Measurements from ENCODE around the gene TNFRSF25.

DNA sequence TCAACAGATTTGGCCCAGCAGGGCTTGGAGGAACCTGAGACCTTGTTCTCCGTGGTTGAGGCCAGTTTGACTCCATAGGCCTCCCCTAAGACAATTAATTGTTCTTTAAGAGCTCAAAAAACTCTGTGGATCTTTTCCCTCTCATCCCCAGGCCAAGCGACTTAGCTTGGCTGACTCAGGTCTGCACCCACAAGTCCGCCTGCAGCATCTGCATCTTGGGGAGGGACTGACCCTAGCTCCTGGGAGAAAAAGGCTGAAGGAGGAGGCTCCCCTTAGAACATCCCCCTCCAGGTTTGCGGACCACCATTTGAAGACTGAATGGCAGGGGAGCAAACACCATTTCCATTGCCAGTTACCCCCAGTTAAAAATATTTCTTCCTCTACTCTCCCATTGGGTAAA is 44.7 kb downstream of the TNFRSF25 start:
- TF ChIP-seq POLR2AphosphoS5 (IDR thresholded peaks at IDR 0.05; ENCODE audit: borderline replicate concordance, low read depth, low read length) = no peak
- TF ChIP-seq EZH2 (IDR thresholded peaks at IDR 0.05) = no peak
